Activated CD8-positive, alpha-beta memory T cell treated with anti-CD3 and anti-CD28 coated beads for 24 hours (primary cell): ENCODE data around the gene CAMKMT.

Experiments
- DNase-seq: peaks from one replicate; pipeline ENCODE4 v3.0.0-alpha.2; 2020

The CAMKMT gene

DNA sequence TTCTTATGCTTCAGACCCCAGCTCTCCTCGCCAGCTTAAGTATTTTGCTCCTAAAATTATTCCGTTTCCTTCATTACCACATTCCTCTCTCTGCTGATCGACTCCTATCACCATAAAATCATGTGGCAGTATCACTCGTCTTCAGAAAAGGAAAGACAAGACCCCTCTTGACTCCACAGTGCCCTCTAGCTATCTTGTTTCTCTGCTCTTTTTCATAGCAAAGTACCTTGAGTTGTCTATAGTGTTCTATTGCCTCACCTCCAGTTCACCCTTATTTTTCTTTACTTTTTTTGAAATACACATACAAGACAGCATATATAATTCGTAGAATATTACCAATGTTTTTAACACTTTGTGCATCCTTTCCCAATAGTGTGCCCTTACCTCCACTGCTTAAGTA, 306.6 kb downstream of the CAMKMT start:
- no peak for DNase-seq

DNA sequence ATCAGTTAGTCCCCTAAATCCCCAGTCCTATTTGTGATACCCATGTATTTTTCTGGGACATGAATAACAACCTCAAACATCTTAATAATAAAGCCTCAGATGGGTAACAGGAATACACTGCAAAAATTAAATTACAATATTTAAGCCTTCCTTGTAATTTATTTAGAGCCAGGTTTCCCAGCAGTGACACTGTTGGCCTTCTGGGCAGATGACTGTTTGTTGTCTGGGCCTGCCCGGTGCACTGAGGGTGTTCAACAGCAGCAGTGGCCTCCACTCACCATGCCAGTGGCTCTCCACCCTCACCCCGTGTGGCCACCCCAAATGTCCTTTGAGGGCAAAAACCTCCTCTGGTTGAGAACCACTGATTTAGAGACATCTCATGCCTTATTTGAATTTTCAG, 309.5 kb downstream of the CAMKMT start:
- DNase-seq, result no peak

DNA sequence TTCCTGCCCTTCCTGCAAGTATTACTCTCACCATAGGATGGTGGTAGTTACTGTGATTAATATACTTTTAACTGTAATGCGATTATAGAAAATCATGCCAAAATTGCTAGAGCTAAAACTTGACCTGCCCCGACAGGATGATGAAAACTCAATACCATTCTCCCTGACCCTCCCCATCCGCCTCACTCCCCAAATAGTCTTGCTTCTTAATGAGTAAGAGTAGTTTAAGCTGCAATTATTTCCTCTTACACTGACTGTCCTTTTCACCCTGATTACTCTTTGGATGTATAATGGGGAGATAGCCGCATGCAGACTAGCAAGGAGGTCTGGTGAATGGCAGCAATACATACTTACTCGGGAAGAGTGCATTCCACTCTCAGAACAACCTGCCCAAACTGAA, 310.2 kb downstream of the CAMKMT start:
- no peak for DNase-seq

DNA sequence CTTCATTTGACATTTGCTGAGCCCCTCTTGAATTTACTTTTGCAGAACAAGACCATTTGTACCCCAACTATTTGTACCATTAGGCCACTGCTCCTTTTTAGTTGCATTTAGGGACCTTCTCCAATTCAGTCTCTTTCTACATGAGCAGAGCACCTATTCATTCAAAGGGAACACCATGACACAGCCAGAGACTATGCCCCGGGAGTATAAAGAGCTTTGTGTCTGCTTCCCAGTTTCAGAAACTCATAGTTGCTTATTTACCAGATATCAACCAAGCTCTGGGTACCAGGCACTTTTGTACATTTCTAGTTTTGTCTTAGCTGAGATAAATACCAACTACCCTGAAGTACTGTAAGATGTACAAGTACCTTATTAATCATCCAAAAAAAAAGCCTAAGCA, 310.7 kb downstream of the CAMKMT start:
- no peak for DNase-seq

DNA sequence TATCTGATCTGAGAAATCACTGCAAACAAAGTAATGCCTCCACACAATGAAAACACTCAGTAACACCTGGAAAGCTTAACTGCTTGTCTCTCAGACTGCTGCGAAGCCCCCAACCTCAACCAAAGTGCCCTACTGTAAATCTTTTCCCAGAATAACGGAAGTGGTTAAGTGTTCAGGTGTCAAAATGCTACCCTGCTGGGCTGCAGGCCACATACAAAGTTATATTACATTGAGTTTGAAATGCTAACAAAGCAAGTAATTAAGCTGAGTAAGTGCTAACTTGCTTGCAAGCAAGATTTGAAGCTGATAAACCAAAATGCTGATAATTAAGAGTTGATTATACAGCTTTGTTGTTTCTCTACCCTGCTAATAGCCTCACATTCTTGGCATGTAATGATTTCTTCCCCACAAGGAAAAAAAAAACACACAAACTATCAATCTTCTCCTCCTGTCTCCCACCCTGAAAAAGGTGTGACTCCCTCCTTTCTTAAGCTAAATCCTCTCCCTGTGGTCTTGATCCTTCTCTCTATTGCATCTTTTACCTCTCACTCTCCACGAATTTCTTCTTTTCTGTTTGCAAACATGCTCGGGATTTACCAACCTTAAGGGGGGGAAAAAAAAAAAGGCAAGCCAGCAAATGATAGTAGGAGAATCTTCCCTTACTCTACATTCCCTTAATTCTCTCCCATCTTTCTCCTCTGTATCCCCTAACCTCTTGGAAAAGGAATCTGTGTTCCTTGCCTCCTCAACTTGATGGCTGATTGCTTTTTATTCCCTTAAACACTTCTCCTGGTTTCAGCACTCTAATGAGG, 312.9 kb downstream of the CAMKMT start:
- DNase-seq, result no peak

DNA sequence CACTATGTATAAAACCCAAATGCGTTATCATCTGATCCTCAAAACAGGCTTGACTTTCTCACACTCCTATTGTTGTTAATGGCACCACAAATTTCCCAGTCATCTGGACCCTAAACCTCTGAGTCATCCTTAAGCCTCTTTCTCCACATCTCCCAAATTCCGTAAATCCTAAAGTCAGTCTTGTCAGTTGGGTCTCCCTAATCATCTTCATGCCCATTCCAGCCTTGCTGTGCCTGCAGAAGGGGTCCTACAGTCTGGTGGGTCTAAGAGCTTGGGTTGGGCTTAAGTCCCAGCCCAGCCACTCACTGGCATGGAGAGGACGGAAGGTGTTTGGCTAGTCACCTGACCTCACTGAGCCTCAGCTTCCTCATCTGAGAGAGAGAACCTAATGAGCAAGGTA, 314.6 kb downstream of the CAMKMT start:
- no peak for DNase-seq

DNA sequence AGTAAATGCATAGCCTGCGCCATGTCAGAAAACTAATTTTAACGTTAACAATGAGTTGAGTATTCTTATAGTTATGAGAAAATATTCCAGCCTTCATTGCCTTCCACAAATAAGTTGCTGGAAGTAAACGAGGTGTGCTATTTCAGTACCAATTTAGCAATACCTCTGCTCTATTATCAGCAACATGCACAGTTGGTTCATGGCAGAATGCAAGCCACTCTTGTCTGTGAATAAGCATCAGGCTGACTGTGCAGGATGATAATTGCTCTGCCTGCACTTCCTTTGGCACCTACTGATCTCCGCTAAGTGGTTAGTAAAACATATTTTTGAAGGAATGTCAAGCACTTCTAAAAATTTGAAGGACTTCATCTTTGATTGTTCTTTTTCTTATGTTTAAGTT, 317.8 kb downstream of the CAMKMT start:
- DNase-seq, result no peak

DNA sequence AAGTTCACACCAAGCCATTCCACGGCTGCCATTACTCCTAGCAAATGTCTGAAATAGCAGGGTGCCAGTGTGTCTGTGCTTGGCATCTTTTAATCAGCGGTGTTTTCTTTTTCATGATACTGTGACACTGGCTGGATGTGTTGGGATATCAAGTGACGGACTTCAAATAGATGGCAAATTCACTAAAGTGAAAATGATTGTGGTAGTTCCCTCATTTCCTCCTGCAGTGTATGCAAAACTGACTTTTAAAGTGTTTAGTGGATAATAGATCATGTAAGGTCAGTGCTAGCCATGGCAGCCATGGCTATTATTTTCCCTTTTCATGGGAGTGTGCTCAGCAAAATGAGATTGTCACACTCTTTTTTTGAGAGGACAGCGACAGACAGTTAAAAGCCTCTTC, 318.2 kb downstream of the CAMKMT start:
- no peak for DNase-seq

DNA sequence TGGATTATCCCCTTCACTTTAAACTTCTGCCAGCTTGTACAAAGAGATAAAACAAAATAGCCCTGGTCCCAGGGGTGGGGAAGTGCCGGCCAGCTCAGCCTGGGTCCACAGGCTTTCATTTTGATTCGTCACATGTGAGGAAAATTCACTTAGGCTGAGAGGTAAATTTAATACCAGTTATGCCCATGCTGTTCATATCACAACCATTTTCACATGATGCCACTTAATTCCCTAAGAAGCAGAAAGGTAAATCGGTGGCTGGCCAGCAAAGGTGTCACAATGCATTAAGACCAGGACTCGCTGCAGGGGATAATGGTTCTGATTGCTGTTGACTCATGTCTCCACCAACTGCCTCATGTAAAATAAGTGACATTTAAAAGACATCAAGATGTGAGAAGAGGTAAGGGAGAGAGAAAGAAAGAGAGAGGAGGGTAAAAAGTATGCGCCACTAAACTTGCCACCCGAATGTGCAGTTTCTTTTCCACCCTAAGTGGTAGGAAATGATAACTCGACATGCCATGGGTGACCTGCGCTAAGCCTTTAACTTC, 318.8 kb downstream of the CAMKMT start:
- no peak for DNase-seq

DNA sequence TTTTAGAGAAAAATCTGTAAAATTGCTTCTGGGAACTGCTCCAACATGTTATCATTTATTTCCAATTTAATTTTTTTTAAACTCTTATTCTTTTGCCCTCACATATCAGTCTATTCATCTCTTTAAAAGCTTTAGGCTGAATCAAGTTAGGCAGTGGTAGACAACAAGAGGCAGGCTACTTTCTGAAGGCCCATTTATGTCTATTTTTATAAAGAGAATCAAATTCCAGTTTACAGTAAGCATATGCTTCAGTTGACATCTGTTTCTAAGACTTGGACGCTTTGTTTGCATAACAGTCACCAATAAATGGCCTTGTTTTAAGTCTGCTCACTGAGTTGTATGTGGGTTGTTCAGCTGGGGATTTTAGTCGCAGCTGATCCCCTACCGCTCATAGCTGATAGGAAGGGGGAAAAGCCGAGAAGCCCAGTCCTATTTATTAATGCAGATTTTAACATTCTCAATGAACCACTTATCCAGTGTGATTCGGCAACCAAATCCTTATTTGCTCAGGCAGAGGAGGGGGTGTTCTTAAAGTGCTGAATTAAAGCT, 319.3 kb downstream of the CAMKMT start:
- no peak for DNase-seq

DNA sequence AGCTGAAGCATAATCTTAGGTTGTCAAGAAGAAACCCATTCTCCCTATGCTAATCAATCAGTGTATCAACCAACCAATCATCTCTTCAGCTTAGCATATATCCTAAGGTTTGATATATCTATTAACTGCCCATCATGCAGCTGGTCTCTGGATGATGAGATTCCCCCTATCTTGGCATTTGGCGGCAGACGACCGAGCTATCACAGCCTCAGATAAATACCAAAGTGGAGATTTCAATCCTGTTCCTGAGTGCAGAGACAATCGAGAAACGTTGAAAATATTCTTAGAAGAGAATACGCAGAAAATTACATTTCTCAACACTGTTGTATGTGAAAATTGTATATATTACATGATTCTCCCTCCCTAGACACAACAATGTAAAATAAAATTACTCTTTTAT, 320.7 kb downstream of the CAMKMT start:
- DNase-seq, result no peak

DNA sequence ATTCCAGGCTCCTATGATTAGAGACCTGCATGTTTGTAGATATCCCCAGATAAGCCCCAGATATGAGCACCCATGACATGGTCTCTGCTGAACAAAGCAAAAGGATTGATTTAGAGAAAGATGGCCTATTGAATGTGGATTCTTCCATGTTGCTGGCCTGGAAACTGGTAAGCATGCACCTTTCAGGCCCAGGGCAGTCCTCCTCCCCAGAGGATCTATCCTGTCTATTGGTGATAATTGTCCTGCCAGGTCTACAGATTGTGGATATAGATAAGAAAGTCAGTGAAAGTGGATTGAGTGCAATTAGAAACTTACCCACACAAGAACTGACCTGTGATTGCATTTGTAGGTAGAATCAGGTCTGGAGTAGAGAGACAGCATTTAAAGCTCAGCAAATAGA, 322.8 kb downstream of the CAMKMT start:
- DNase-seq, result no peak

DNA sequence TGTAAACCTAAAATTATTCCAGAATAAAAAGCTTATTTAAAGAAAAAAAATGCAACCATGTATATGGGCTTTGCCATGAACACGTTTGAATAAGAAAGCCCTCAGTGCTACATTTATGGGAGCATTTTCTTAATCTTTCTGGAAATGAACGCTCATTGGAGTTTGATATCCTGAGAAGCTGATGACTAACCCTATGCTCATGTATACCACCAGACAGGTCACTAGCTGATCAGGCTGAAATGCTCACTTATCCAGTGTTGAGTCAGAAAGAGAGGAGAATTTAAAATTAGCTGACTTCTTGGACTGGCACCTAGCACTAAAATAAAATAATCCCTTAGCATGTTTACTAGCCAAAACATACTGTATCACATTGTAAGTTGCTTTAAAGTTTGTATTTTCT, 324.8 kb downstream of the CAMKMT start:
- no peak for DNase-seq

DNA sequence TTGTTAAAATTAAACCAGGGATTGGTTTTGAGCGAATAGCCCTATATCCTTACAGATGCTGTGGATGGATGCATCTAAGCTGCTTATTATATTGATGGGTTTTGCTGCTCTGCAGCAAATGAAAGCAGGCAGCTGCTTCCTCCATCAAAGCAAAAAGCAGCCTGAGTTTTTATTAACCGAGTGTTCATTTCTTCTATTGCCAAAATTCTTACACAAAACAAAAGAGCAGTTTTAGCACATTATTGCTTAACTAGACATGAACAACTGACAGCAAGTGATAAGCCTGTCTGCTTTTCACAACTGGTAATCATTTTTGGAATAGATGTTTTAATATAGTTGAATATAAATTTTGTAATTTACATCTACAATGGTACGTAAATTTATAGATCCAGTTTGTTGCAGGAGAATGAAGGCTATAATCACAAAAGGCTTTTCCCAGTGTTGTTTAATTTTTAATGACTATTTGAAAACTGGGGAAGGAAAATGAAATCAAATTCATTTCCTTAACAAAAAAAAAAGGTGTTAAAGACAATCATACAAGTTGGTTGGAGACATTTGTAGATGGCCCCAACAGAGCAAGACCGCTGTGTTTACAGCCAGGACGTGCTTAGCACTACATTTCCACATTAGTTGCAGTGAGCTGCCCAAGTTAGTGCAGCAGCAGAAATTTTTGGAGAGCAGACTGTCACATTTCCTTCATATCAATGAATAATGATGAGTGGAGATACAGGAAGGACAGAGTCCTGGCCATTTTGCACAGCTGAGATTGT, 326.1 kb downstream of the CAMKMT start:
- no peak for DNase-seq

DNA sequence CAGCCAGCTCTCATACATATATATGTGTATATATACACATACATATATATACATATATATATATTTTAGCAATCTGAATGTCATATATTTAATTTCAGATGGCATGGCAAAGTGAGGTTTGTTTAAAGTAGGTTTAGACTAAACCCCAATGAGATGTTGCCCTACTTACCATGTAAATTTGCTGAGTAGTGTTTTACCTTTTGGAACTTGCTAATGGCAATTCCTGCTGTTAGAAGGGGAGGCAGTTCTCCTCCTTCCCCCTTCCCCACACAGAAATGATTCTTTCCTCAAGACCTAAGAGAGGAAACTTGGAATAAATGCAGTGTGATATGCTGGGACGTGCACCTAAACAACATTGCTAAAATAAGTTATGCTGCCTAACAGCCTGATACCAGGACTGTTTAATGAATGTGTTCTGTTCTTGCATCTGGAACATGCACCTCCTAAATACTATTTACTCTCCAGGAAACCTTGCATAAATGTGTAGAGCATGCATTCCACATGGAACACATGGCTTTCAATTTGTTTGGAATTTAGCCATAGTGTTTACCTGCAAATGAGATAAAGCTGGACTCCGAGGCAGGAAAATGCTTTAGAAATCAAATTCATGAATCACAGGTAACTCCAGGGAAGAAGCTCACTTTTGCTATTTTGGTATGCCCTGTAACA, 326.8 kb downstream of the CAMKMT start:
- no peak for DNase-seq

DNA sequence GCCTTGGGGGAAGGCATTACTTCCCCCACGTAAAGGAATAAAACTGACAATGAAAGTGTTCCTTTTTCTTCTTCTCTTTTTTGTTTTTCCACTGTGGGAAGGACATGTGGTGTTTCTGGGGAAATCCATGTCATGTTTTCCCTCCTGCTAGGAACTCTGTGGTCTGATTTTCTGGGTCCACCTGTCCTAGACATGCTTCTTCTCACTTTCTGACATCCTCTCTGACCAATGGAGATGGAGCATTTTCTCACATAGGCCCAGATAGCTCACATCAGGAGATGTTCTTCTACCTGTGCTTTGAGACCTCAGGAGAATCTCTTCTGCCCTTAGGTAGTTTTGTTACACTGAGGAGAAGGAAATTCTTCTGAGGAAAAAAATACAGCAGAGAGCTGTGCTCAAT, 327.8 kb downstream of the CAMKMT start:
- no peak for DNase-seq

DNA sequence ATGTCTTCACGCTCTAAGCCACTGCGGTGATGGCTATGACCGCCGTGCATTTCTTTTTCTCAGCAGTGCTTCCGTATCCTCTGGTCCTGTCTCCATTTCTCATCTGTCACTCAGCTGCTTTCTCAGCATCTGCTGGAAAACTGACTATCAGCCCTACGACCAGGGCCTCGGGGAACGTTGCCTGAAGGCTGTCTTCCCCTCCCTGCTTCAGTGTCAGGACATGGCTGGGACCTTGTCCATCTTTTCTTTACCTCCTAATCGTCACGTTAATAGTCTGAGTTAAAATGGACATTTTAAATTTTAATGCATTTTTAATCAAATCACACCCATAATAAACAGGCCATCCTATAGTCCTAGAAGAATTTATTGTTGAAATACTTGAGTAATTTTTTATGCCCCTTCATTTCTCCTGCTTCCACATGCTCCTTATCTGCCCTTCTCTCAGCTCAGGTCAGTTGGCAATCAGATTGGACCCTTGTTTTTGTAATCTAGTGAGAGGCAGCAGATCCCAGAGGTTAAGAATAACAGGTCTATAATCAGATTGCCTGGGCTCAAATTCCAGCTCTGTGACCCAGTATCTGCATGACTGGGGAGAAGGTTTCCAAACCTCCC, 329.5 kb downstream of the CAMKMT start:
- no peak for DNase-seq

DNA sequence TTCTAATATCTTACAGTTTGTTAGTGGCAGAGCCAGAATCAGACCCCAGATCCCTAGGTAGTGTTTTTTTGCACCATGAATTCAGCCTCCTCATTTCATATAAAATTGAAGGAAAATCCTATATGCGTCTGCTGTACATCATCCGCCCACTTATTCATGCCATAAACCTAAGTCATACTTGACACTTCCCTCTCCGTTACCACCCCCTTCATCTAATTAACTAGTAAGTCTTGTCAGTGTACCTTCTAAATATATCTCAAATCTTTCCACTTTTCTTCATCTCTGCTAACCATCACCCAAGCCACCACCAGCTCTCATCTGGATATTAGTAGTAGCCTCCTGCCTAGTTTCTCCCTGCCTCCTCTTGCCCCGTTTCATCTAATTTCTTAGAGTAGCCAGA, 331.1 kb downstream of the CAMKMT start:
- no peak for DNase-seq

DNA sequence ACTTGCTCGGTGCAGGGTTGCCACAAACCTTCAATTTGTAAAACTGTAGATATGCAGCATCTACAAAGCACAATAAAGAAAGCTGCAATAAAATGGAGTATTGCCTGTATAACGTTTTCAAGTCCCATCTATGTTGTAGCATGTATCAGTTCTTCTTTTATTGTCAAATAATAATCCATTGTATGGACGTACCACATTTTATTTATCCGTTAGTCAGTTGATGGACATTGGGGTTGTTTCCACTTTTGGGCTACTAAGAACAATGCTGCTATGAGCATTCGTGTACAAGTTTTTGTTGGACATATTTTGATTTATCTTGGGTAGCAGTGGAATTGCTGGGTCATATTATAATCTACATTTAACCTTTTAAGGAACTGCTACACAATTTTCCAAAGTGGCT, 339.1 kb downstream of the CAMKMT start:
- DNase-seq, result no peak

DNA sequence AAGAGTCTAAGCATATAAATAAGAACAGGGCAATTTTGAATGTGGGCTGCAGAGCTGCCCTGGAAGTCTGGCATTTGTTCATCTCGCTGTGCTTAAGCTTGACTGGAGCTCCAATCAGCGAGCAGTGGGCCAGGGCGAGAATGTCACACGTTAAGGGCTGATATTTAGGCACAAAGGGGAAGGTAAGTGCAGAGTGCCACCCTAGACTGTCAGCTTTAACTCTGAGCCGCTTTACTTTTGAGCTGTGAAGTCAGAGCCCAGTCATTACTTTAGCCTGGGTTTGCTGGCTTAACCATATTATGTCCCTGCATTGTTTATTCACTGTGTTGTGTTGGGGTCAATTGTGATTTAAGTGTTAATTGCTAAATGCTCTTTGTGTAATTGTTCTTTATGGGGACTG, 343.6 kb downstream of the CAMKMT start:
- DNase-seq, result no peak

DNA sequence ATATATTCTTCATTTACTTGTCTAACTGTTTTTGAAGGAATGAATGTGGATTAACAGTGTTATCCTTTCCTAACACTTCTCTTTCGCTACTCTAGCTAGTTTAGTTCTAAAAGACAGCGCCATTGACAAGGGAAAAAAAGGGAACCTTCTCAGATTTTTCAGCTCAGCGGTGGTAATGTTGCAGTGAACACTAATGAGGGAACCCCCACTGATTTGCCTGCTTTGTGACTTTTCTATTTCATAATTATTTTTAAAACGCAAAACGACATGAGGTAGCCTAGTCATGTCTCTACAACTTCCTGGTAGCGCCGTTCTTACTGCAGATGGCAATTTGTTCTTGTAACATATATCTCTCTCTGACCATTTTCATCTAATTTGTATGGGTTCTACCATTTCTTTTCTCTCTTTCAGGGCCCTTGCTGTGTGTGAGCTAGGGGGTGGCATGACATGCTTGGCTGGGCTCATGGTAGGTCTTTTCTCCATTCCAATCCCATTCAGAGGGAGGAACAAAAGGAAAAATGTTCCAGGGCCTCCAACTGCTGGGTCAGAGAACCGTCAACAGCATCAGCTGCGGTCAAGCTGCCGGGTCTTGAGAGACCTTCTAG, 344.2 kb downstream of the CAMKMT start:
- DNase-seq, result no peak
